ELF-1 (cell line): Measurements from ENCODE around the gene NCOA5.
A peak's percentile ranks its signal among the peaks of the same experiment; 100 is the strongest.

Experiments
- DNase-seq: peaks from one replicate; pipeline ENCODE4 v3.0.0-alpha.2; 2016; ENCODE audit warnings: low read depth, low spot score

Gene NCOA5

DNA sequence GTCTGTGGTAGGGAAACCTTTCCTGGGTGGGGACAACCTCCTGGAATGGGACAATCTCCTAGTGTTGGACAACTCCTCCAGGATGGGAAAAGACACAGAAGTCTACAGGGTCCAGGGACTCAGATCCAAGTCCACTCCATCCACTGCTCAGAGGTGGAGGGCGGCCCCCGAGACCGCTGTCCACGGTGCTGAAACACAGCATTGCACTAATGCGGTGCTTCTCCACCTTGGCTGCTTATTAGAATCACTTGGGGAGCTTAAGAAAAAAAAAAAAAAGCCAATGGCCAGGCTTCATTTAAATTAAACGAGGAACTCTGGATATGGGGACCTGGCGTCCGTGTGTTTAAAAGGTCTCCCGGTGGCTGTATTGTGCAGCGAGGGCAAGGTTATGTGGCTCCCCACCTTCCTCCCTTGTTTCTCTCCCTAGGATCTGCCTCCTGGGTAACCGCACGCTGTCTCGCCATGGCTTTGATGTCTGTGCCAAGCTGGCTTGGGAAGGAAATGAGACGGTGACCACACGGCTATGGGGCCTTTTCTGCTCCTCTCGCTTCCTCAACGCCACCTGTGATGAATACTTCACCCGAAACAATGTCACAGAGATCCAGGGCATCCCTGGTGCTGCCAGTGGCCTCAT lies 48.7 kb downstream of the NCOA5 start:
- DNase-seq = peak; percentile 75

DNA sequence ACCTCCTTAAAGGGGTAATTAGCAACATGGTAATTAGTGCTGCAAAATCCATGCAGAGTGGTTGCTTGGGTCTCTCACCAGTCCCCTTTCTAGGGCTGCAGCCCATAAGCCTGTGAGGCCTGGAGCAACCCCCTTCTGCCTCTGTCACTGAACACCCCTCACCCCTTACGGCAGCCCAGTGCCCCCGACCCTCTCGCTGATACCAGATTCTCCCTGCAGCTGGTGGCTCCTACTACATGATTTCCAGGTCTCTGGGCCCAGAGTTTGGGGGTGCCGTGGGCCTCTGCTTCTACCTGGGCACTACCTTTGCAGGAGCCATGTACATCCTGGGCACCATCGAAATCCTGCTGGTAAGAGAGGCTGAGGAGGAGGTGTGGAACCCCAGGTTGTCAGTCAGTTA lies 52.7 kb downstream of the NCOA5 start:
- DNase-seq = no peak

DNA sequence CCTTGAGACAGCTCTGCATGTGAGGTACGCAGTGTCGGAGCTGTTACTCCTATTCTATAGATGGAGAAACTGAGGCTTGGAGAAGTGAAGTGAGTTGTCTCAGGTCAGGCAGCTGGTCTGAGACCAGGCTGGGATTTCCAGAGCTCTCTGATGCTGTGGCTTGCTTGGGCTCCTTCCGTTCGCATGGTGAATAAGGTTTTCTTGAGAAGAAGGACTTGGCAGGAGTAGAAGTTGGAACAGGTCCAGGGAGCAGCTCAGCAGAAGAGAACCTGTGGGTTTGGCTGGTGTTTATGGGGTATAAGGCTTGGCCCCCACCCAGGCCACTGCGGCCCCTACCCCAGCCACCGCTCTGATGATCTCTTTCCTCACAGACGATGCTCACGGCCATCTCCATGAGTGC lies 53.4 kb downstream of the NCOA5 start:
- DNase-seq = no peak

DNA sequence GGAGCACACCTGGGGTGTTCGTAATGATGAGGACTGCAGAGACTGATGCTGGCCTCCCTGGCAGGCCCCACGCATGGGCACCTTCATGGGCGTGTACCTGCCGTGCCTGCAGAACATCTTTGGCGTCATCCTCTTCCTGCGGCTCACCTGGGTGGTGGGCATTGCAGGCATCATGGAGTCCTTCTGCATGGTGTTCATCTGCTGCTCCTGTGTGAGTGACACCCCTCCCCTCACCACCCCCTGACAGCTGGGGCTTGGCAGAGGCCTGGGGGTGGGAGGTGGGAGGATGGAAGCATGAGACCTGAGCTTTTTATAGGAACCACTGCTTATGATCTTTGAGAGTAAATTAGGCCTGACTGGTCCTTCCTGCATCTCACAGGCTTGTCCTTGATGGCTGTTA lies 54.0 kb downstream of the NCOA5 start:
- DNase-seq = no peak

DNA sequence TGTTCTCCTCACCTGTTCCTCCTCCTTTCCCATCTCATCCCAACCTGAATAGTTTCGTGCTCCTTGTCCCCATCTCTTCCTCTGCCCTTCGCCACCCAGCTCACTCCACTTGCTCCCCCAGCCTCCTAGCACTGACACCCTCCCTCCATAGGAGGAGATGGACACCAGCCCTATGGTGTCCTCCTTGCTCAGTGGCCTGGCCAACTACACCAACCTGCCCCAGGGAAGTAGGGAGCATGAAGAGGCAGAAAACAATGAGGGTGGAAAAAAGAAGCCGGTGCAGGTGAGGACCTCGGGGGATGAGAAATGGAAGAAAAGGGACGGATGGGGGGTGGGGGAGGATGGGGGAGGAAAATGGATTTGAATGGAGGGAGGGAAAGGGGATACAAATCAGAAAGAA lies 54.5 kb downstream of the NCOA5 start:
- DNase-seq = no peak

DNA sequence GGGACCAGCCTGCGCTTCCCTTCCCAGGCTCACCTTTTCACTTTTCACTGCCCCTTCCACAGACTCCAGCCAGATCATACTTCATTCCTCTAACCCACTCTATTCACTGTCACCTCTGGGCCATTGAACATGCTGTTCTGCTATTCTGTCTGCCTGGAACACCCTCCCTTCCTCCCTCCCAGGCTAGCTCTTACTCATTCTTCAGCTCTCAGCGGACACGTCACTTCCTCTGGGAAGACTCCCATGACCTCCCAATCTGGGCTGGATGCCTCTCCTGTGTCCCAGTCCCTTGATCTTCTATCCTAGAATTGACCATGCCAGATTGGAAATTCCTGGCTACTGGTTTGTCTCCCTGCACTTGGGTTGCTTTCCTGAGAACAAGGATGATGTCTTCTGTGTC lies 55.7 kb downstream of the NCOA5 start:
- DNase-seq = no peak

DNA sequence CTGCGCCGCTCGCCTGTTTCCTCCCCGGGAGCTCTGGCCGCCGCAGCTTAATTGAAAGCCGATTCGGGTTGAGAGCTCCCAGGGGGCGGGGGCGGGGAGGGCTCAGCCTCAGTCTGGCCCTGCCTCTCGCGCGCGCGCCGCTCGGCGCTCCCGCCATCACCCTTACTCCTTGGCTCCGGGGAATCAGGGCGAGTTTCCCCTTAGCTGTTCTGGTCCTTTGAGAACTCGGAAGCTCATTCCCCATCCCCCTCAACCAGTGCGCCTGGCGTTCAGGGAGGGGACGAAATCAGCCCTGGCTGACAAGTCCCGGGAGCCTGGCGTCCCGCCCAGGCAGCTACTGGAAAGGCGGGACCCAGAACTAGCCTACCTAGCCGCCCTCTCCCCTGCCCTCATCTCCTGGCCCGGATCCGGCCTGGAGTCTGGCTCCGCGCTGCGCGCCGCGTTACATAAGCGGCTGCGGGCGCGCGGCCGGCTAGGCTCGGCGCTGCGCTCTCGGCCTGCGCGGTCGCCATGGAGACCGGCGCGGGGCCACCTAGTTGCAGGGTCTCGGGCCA lies 58.0 kb downstream of the NCOA5 start:
- DNase-seq = peak; percentile 78

DNA sequence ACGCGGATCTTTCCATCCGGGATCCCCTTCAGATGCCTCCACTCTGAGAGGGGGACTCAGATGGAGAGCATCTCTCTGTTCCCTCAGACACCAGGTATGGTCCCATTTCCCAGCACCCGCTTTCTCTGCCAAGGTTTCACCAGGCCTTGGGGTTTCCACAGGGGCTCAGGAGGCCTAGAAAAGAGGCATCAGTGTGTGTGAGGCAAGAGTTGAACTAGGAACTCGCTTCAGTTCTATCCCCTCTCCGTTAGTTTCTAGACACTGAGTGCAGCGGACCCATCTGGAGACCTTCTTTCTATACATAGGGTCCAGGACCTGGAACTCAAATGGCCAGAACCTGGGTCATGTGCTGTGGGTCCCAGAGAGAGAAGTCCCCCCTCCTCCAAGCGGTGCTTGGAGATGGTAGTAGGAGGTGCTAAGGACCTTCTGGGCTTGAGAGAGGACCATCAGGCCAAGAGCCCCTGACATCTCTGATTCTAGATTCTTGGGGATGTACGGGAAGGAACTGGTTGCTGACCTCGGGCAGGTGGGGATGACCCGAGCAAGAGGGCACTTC lies 58.7 kb downstream of the NCOA5 start:
- DNase-seq = no peak

DNA sequence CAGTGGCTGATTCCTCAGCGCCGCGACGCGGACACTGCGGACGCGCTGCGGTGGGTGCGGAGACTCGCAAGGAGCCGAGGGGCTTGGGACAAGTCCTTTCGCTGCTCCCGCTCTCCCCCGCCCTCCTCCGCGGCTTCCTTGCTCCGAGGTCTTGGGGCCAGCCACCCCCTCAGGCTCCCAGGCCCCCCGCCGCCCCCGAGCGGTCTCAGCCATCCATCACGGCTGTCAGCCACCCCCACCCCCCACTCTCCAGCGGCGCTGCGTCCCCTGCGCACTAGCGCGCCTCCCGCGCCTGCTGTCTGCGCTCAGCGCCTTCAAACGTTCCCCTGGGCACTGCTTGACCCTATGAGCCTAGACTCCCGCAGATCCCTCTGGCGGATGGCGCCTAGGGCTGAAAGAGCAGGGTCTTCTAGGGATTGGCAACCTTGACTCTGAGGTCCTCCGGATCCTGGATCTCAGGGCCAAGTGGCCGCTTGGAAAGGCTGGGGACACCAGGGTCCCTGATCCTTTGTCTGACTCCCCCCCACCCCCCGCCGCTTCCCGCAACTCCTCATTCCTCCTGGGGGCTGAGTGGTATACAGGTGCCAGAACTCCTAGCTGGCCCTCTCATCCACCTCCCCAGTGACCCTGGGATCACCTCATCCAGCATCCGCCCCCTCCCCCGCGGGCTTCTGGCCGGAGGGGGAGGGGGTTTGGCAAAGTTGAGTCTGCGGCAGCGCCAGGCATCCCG lies 59.3 kb downstream of the NCOA5 start:
- peak; percentile 33 for DNase-seq

DNA sequence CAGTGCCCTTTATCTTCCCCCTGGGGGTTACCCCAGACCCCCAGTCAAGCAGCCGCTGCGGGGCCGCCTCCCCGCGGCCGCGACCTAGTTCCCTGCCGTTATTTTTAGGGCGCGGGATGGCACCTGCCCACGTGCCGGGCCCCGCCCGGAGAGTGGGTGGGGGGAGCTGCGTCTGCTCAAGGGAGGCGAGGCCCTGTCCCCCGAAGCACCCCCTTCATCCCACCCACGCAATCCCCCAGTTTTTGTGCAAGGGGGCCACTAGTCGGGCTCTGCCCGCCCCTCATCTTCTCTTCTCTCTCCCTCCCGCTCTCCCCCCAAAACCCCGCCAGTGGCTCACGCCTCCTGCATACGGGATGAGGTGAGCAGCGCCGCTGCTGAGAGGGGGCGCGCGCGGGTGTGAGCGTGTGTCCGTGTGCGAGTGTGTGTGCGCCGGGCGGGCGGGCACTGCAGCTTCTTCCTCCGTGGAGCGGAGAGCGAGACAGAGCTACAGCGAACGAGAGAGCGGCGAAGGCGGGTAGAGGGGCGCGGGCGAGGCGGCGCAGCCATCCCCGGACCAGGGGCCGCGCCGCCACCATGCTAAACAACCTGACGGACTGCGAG lies 60.9 kb downstream of the NCOA5 start, which contains the start of gene SLC12A5:
SLC12A5 (plus strand) TSS at position 444 of the 600 bp plus-strand sequence; CDS start at position 574, 130 bp downstream.
- DNase-seq = no peak

DNA sequence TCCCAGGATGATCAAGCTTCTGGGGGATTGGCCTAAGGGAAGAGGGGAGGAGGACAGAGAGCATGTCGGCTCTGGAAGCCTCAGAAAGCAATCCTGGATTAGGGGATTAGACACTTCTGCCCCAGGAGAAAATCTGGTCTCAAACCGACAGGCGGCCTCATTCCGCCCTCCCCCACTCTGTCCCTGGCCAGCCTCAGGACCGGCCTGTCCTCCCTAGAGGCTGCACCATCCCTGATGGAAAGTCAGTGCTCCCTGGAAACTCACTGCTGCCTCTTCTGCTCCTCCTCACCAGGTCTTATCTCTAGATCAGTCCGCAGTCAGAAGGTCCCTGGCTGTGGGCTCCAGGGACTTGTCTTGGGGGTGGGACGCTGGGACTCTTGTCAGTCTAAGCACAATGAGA lies 61.7 kb downstream of the NCOA5 start:
- no peak for DNase-seq

DNA sequence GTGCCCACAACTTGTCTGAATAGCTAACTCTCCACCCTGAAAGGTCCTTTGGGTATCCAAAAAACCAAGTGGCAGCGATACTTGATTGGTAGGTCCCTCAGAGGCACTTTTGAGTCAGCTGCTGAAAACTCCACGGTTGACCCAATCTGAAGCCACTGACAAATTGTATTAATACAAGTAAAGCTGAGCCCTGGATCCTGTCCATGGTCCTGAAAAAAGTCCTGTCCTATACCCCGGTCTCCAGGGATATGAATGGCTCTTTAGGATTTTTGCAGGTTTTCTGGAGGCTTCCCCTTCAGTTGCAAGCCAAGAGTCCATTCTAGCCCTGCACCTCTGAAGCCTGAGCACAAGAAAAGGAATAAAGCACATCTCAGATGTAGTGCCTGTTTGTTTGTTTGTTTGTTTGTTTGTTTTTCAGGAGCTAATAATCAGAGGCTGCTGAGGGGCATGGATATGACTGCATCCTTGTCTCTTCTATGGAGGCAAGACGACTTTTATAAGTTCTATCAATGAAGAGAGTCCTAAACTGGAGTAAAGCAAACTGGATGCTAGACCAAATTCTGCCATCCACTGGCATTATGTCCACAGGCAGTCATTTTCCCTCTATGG lies 62.4 kb downstream of the NCOA5 start:
- DNase-seq = no peak

DNA sequence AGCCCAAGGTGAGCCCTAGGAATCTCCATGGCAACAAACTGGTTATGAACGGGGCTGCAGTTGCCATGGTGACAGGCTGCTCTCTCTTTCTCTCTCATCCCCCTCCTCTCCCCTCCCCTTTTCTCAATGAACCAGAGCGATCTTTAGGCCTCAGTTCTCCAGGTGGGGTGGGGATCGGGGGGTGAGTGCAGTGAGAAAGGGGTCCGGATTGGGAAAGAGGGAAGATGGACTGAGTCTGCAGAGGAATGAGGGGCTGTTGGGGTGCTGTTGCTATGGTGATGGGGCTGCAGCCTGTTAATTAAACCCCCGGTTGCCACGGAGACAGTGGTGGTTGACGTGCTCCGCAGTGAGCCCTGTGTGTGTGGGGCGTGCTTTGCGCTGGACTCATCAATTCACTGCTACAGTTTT lies 64.4 kb downstream of the NCOA5 start:
- no peak for DNase-seq

DNA sequence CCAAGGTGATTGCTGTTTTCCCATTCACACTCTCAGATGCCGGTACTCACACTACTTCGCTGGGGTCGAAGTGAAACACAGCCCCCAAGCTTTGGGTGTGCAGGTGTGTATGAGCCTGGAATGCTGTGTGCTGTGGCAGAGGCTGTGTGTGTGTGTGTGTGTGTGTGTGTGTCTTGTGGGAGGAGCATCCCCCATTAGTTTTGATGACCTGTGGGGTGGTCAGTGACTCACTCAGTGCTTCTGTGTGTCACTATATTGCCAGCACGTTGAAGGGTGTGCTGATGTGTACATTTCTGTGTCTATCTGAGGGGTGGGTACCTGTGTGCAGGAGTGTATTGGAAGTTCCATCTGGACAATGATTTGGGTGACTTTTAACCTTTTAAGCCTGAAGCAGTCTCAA lies 65.8 kb downstream of the NCOA5 start:
- no peak for DNase-seq

DNA sequence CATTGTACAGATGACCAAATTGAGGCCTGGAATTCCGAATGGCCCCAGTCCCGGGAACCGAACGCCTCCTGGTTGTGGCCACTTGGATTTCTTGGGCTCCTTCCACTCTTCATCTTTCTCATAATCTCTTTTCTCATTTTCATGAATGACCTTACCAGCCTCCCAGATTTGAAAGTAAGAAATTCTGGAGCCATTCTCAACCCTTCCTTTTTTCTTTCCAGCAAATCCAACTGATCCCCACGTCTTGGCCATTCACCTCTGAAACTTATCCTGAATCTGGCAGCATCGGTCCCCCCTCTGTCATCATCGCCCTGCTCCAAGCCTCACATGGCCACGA lies 66.6 kb downstream of the NCOA5 start:
- no peak for DNase-seq

DNA sequence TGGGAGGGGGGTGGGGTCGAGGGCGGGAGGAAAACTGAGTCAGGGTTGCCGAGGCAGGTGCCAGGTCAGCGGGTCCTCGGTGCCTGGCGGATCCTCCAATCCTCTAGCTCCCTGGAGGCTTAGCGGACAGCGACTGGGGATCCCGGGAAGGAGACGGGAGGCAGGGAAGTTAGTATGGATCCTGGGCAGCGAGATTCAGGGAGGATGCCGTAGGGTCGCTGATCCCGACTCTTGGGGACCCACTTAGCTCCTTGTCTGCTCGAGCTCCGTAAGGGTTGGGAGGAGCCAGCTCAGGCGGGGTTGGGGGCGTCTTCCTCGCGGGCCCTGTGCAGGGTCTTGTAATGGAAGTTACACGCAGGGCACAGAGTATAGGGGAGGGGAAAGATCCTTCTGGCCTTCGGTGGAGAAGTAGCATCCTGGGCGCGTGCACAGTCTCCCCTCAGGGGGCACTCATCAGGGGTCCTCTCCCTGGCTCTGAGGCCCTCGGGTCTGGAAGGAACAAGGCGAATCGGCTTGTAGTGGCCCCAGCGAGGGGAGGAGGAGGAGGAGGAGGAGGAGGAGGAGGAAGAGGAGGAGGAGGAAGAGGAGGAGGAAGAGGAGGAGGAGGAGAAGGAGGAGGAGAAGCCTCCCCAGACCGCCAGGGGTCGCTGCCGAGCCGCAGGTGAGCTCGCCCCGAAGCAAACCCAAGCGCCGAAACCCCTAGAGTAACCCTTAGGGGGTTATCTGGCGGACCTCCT lies 67.2 kb downstream of the NCOA5 start:
- peak; percentile 70 for DNase-seq

DNA sequence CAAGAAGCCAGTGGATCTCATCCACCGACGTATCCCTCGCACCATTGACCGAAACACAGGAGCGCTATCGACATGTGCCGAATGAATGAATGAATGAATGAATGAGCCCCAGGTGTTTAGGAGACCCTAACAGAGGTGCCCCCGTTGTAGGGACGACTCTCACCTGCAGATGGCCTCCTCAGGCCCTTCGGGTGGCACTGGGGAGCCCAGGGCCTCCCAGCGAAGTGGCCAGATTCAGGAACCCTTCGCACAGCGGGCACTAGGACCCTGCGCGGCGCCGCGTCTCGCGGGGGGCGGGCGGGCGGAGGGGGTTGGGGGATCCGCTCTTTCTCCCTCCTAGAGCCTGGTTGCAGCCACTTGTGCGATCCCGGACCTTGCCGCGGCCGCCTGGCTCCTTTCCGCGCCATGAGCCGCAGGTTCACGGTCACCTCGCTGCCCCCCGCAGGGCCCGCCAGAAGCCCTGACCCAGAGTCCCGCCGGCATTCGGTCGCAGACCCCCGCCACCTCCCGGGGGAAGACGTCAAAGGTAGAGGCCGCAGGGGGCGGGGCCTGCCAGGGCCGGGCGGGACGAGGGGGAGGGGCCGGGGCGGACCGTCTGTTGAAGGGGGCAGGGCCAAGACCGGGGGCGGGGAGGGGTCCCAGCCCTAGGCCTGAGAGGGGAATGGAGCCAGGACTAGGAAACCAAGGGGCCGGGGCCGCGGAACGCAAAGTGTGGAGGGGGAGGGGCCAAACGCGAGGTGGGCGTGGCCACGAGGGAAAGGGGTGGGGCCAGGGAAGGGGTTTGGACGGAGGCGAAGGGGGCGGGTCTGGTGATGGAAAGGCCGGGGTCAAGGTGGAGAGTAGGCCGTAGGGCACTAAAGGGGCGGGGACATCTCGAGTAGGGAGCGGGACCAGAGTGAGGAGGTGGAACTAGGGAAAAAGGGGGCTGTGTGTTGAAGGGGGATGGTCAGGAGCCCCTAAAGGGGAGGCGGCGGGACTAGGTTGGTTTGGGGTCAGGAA lies 68.1 kb downstream of the NCOA5 start:
- DNase-seq = peak; percentile 84

DNA sequence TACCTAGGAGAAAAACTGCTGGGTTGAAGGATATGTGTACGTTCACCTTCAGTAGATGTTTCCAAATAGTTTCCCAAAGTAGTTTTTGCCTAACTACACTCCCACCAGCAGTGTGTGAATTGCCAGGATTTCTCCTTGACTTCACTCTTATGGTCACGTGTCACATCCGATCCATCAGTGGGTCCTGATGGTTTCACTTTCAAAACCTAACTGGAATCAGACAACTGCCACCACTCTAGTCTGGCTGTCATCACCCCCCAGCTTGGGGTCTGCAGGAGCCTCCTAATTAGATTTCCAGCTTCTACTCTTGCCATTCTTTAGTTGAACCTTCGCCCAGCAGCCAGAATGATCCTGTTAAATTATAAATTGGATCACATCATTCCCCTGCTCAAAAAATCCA lies 69.2 kb downstream of the NCOA5 start:
- no peak for DNase-seq

DNA sequence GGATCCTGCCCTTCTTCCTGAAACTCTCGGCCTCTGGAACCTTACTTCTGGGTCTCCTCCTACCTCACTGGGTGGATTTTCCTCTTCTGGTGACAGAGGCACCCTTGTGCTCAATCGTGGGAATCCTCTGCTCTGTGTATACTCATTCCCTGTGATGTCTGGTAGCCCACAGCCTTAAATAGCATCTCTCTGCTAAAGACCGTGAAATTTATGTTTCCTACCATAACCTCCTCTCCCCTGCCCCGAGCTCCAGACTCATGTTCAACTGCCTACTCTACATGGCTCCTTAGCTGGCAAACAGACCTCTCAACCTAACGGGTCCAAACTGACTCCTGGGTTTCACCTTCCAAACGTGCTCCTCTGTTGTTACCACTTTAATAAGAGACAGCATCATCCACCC lies 71.2 kb downstream of the NCOA5 start:
- no peak for DNase-seq

DNA sequence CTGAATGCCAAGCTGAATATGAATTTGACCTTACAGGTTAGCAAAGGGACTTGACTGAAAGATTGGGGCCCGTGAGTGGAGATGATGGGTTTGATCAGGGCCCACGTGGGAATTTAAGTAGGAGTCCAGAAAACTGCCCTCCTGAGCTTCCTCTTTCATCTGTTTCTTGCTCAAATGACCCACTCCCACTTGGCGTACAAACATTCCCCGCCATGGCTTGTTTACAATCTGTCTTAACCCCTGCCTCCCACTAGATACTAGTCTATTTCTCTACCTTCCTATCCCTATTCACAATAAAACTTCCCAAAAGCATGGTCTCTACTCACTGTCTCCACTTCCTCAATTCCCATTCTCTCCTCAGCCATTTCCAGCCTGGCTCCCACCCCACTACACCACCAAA lies 71.7 kb downstream of the NCOA5 start:
- DNase-seq = no peak
